ENCODE measurements around the gene LGALS3BP. TPM values are rescaled to one million over a fixed set of nuclear protein-coding genes. Genes with fewer than 3 reads are reported as not detected.

The LGALS3BP gene
- 69.8 and 76.4 TPM in 2 replicates for total RNA-seq (2021)
- long read RNA-seq, transcript LGALS3BP-202 (5 exons, 936 nt), result minor isoform, 12 of 533 reads
- long read RNA-seq, transcript LGALS3BP-201 (6 exons, 2,405 nt), result major isoform, 485 of 533 reads
- long read RNA-seq, partial matches to known transcripts, result 15 of 533 reads
- long read RNA-seq, other reads (novel, unspliced or antisense), result 17 of 533 reads

GRCh38 chr17:78979780-78980623 lies at the start of gene LGALS3BP:
LGALS3BP (minus strand) TSS chr17:78979923; CDS start chr17:78977191, 2,732 bp downstream.
- Mint-ChIP-seq H3K27ac (no peak within 1 kb of the TSS; a peak in 1 of 7 replicates), H3K9me3 (no peaks in the 10 kb centered on the region), H3K36me3 (ENCODE audit: insufficient read depth in 1 of 3, low read depth in 3 of 3) (peaks cover 0 to 2% (median 0%) of the 10 kb centered on the region in 3 experiments; a peak in 3 of 7 replicates), H3K4me1 (peaks cover 9 to 27% of the 10 kb centered on the region in 2 experiments), H3K27me3 (ENCODE audit: low read depth) (peaks cover 10% of the 10 kb centered on the region), H3K4me3 (peak within 1 kb of the TSS; percentile 35 to 55; a peak in 4 of 5 replicates)
- Histone ChIP-seq H3K14ac (ENCODE audit: insufficient read depth, low read length) (no peak within 1 kb of the TSS), H3T11ph (ENCODE audit: low read length) (no peak within 1 kb of the TSS), H2BK120ac (ENCODE audit: low read depth, low read length, poor library complexity, severe bottlenecking) (no peak within 1 kb of the TSS), H2BK20ac (ENCODE audit: low read depth, low read length, poor library complexity, severe bottlenecking) (no peak within 1 kb of the TSS), H3K4ac (ENCODE audit: low read depth, low read length) (no peak within 1 kb of the TSS), H3K79me1 (ENCODE audit: insufficient read depth, low read depth, low read length, poor library complexity, severe bottlenecking) (no peaks in the 10 kb centered on the region), H3K27ac (ENCODE audit: insufficient read length, low read depth, low read length) (no peak within 1 kb of the TSS), H3K23ac (ENCODE audit: insufficient read length, low read depth, low read length) (no peak within 1 kb of the TSS), H4K20me1 (ENCODE audit: control insufficient read depth, insufficient read depth, insufficient read length) (no peaks in the 10 kb centered on the region), H4K5ac (ENCODE audit: insufficient read length, low read depth, low read length) (no peak within 1 kb of the TSS), H2BK5ac (ENCODE audit: insufficient read length, low read length) (no peak within 1 kb of the TSS), H3K56ac (ENCODE audit: insufficient read length, low read depth, low read length) (no peak within 1 kb of the TSS), H4K8ac (replicated peaks; ENCODE audit: insufficient read length, low read depth, low read length) (no peak within 1 kb of the TSS), H4K91ac (ENCODE audit: insufficient read length, low read depth, low read length) (no peak within 1 kb of the TSS), H3K9me3 (ENCODE audit: control insufficient read depth, low read depth, low read length) (no peaks in the 10 kb centered on the region), H2AK5ac (ENCODE audit: insufficient read length, low read length) (no peak within 1 kb of the TSS), H2AFZ (ENCODE audit: low read length) (no peak within 1 kb of the TSS), H3K23me2 (ENCODE audit: insufficient read length, low read depth, low read length, poor library complexity, severe bottlenecking) (no peaks in the 10 kb centered on the region), H3K27me3 (ENCODE audit: insufficient read depth, low read length) (no peaks in the 10 kb centered on the region), H3K18ac (ENCODE audit: insufficient read length, low read depth, low read length) (no peak within 1 kb of the TSS), H3K79me2 (ENCODE audit: insufficient read depth, low read length) (no peaks in the 10 kb centered on the region), H3K4me1 (ENCODE audit: insufficient read depth, low read length) (no peaks in the 10 kb centered on the region; the same call in 1 of the 2 replicates), H3K9ac (ENCODE audit: extremely low read depth, insufficient read length, low read length) (no peak within 1 kb of the TSS), H2BK12ac (ENCODE audit: insufficient read length, low read depth, low read length) (no peak within 1 kb of the TSS), H3K4me2 (ENCODE audit: insufficient read depth, insufficient read length, low read length) (no peak within 1 kb of the TSS), H2BK15ac (ENCODE audit: low read depth, low read length) (no peak within 1 kb of the TSS)
- peak; percentile 76 for DNase-seq
- no CpG with 5 or more reads among the region's 16 CpGs for WGBS (ENCODE audit: extremely low coverage, insufficient read length, low lambda C conversion rate)
- TF ChIP-seq, protein P1, sequence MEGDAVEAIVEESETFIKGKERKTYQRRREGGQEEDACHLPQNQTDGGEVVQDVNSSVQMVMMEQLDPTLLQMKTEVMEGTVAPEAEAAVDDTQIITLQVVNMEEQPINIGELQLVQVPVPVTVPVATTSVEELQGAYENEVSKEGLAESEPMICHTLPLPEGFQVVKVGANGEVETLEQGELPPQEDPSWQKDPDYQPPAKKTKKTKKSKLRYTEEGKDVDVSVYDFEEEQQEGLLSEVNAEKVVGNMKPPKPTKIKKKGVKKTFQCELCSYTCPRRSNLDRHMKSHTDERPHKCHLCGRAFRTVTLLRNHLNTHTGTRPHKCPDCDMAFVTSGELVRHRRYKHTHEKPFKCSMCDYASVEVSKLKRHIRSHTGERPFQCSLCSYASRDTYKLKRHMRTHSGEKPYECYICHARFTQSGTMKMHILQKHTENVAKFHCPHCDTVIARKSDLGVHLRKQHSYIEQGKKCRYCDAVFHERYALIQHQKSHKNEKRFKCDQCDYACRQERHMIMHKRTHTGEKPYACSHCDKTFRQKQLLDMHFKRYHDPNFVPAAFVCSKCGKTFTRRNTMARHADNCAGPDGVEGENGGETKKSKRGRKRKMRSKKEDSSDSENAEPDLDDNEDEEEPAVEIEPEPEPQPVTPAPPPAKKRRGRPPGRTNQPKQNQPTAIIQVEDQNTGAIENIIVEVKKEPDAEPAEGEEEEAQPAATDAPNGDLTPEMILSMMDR (conservative IDR thresholded peaks at IDR 0.05), result no peak
